Measurements from ENCODE around the gene CDKN3.

DNA sequence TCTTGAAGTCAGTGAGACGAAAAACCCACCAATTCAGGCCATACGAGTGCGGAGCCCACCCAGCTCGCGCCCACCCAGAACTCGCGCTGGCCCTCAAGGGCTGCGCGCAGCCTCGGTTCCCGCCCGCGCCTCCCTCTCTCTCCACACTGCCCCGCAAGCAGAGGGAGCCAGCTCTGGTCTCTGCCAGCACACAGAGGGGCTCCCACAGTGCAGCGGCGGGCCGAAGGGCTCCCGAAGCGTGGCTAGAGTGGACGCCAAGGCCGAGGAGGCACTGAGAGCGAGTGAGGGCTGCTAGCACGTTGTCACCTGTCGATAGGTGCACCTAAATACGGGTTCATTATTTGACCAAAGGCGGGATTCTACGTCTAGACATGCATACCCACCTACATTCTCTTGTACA, 2.2 kb upstream of the CDKN3 start:
- TF ChIP-seq CTCF (IDR thresholded peaks at IDR 0.05; ENCODE audit: insufficient read depth, low read depth, low read length), result no peak
- TF ChIP-seq EZH2 (IDR thresholded peaks at IDR 0.05; ENCODE audit: insufficient read depth, low read length), result no peak
